Measurements from ENCODE around the gene DNMT1.

DNMT1 gene

DNA sequence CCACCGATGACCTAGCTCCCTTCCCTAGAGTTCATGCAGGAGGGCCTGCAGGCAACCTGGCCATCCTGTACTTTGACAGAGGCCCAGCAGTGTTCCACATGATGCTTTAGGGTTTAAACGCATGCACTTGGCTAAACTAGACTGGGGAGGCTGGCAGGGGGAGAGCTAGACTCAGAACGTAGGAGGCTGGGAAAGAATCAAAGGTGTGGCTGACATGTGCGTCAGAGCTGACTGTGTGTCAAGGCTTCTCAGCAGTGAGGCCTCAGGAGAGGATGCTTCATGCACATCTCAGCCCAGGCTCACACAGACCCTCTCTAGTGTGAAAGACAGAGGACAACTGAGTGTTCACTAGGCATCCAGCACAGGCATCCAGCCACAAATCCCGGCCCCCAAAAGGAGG is 28.7 kb downstream of the DNMT1 start:
- no peaks in the 10 kb centered on the region for H3K9me3 ChIP-seq
- no peak for DNase-seq
- H3K4me3 ChIP-seq, result no peak overlapping the region
- intact Hi-C loops (cut with DNase I; ENCODE audit: low total_unique reads), result no loop called here
- H3K36me3 ChIP-seq, result peaks cover 47 to 90% (median 84%) of the 10 kb centered on the region in 3 donors
- H3K27me3 ChIP-seq, result no peaks in the 10 kb centered on the region
- TF ChIP-seq, protein P1, sequence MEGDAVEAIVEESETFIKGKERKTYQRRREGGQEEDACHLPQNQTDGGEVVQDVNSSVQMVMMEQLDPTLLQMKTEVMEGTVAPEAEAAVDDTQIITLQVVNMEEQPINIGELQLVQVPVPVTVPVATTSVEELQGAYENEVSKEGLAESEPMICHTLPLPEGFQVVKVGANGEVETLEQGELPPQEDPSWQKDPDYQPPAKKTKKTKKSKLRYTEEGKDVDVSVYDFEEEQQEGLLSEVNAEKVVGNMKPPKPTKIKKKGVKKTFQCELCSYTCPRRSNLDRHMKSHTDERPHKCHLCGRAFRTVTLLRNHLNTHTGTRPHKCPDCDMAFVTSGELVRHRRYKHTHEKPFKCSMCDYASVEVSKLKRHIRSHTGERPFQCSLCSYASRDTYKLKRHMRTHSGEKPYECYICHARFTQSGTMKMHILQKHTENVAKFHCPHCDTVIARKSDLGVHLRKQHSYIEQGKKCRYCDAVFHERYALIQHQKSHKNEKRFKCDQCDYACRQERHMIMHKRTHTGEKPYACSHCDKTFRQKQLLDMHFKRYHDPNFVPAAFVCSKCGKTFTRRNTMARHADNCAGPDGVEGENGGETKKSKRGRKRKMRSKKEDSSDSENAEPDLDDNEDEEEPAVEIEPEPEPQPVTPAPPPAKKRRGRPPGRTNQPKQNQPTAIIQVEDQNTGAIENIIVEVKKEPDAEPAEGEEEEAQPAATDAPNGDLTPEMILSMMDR (IDR thresholded peaks at IDR 0.05), result no peak
- no peak overlapping the region for H3K27ac ChIP-seq
- no peaks in the 10 kb centered on the region for H3K4me1 ChIP-seq

DNA sequence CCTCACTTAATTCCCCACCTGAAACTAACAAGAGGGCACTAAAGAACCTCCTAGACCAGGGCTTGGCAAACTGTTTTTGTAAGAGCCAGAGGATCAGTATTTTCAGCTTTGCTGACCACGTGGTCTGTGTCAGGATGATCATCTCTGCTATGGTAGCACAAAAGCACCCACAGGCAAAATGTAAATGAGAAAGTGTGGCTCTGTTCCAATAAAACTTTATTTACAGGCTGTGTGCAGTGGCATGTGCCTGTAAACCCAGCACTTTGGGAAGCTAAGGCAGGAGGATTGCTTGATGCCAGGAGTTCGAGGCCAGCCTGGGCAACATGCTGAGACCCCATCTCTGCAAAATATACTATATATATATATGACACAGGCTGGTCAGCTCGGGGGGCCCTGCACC is 31.2 kb downstream of the DNMT1 start:
- H3K9me3 ChIP-seq, result no peaks in the 10 kb centered on the region
- TF ChIP-seq, protein P1 (IDR thresholded peaks at IDR 0.05), result no peak
- no peak overlapping the region for H3K4me3 ChIP-seq
- DNase-seq, result no peak
- intact Hi-C loops (cut with DNase I; ENCODE audit: low total_unique reads), result no loop called here
- H3K4me1 ChIP-seq, result no peaks in the 10 kb centered on the region
- peaks cover 63 to 95% (median 93%) of the 10 kb centered on the region in 3 donors for H3K36me3 ChIP-seq
- no peak overlapping the region for H3K27ac ChIP-seq
- H3K27me3 ChIP-seq, result no peaks in the 10 kb centered on the region

DNA sequence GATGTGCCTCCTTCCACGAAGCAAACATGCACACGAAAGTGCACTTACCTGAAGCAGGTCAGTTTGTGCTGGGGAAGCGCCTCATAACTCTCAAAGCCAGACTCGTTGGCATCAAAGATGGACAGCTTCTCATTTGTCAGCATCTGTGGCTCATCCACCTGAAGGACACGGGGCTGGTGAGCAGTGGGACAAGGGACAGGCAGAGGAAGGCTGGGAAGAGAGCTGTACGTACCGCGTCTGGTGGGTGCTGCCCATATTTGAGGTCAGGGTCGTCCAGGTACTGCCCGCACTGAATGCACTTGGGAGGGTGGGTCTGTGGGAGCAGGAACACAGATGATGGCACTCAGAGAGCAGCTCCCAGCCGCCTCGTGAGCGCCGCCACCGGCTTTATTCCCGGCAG is 35.1 kb downstream of the DNMT1 start:
- Histone ChIP-seq H3K27me3 (no peaks in the 10 kb centered on the region), H3K27ac (no peak overlapping the region), H3K4me1 (no peaks in the 10 kb centered on the region), H3K36me3 (peaks cover 69 to 99% (median 99%) of the 10 kb centered on the region in 3 donors), H3K4me3 (no peak overlapping the region), H3K9me3 (no peaks in the 10 kb centered on the region)
- TF ChIP-seq, protein P1 (IDR thresholded peaks at IDR 0.05), result no peak
- intact Hi-C loops (cut with DNase I; ENCODE audit: low total_unique reads), result no loop called here
- DNase-seq, result no peak

DNA sequence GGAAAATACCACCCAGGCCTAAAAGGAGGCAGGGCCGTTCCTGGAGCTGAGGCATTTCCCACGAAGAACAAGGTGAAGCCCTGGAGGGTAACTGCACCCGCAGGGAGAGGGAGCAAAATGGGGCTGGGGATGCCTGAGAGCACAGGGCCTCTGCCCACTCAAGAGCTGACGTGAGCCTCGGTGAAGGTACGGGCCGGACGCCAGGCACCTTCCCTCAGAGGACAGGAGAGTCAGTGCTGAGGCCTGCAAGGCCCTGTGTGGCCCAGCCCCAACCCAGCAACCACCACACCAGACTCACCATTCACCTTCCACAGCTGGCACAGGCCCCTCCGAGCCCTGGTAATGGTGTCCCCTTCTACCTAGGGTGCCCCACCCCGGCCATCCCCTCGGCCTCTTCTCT is 36.3 kb downstream of the DNMT1 start:
- Histone ChIP-seq H3K4me1 (no peaks in the 10 kb centered on the region), H3K36me3 (peaks cover 69 to 100% (median 99%) of the 10 kb centered on the region in 3 donors), H3K27me3 (no peaks in the 10 kb centered on the region), H3K4me3 (no peak overlapping the region), H3K27ac (no peak overlapping the region), H3K9me3 (no peaks in the 10 kb centered on the region)
- no peak for DNase-seq
- TF ChIP-seq, protein P1 (IDR thresholded peaks at IDR 0.05), result no peak
- intact Hi-C loops (cut with DNase I; ENCODE audit: low total_unique reads), result no loop called here

DNA sequence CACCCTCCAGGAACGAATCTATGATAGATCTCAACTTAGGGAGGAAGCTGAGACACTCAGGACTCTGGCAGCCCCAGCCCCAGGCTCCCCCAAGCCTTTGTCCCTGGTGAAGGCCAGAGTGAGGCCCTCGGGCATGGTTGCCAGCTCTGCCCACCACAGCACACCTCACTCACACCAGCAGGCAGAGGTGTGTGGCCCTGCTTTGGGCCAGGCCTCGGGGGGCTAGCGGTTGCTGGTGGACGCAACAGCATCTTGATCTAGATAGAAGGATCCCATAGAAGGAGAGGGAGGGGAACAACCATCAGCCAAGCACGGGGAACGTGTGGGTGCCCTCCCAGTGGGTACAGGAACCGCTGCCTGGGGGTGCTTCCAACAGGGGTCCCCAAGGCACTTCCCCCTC is 36.7 kb downstream of the DNMT1 start:
- intact Hi-C loops (cut with DNase I; ENCODE audit: low total_unique reads), result no loop called here
- H3K4me3 ChIP-seq, result no peak overlapping the region
- H3K4me1 ChIP-seq, result no peaks in the 10 kb centered on the region
- DNase-seq, result no peak
- H3K36me3 ChIP-seq, result peaks cover 68 to 100% (median 95%) of the 10 kb centered on the region in 3 donors
- no peak overlapping the region for H3K27ac ChIP-seq
- H3K9me3 ChIP-seq, result no peaks in the 10 kb centered on the region
- no peaks in the 10 kb centered on the region for H3K27me3 ChIP-seq
- TF ChIP-seq, protein P1 (IDR thresholded peaks at IDR 0.05), result no peak

DNA sequence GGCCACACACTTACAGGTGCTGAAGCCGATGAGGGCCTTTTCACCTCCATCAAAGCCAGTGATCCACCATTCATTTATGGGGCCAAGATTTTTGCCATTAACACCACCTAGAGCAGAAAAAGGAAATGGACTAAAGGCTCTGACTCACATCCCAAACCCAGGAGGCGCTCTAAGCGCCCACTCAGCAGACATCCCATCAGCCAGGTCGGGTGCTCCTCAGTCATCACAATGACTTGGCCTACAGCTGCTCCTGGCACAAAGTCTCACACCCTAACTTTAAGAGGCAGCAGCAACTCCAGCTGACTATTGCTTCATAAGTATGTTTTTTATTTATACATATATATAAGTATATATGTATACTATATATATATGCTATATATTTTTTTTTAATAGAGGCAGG is 38.9 kb downstream of the DNMT1 start:
- Histone ChIP-seq H3K36me3 (peaks cover 61 to 98% (median 86%) of the 10 kb centered on the region in 3 donors), H3K27me3 (no peaks in the 10 kb centered on the region), H3K9me3 (no peaks in the 10 kb centered on the region), H3K27ac (no peak overlapping the region), H3K4me1 (no peaks in the 10 kb centered on the region), H3K4me3 (no peak overlapping the region)
- intact Hi-C loops (cut with DNase I; ENCODE audit: low total_unique reads), result no loop called here
- DNase-seq, result no peak
- TF ChIP-seq, protein P1 (IDR thresholded peaks at IDR 0.05), result no peak

Measured in tibial artery (tissue), 4 donors.